H1 (cell line): ENCODE results near the gene B9D2. TPM values are rescaled to one million over a fixed set of nuclear protein-coding genes. Genes with fewer than 3 reads are reported as not detected.

Experiments used
- CTCF ChIA-PET: fragments of 300-600 bp; sonication (Branson Sonifier 250); formaldehyde crosslinking; loops from one replicate; lab custom pipeline; 2021; ENCODE audit not compliant: partially characterized antibody; lab: Charles Lee
- POLR2A ChIA-PET: fragments of 300-600 bp; sonication (Branson Sonifier 250); formaldehyde crosslinking; loops from one replicate; lab custom pipeline; 2021; ENCODE audit warnings: inconsistent platforms; ENCODE audit not compliant: partially characterized antibody; lab: Charles Lee
- DNase-seq, 2 experiments: peaks; one replicate each; pipeline versions ENCODE4 v3.0.0 to v3.0.0-alpha.2; 2010 to 2022; ENCODE audit warnings: low spot score in 2 of 2, low read depth in 1 of 2, mixed read lengths in 1 of 2
- FAIRE-seq: peaks from 2 replicates; lab custom pipeline; 2011; peaks lifted over from hg19 to GRCh38; lab: Jason Lieb, UNC
- H2AFZ ChIP-seq: 2 replicates; pipeline ENCODE4 v1.8.1; 2012; ENCODE audit warnings: low read length, inconsistent platforms
- H2AK5ac ChIP-seq: 2 replicates; pipeline ENCODE4 v1.6.1; 2013; ENCODE audit warnings: low read depth, low read length
- H2BK120ac ChIP-seq: replicated peaks from 2 replicates; pipeline ENCODE3; 2013; ENCODE audit warnings: low read depth, low read length, inconsistent platforms
- H2BK12ac ChIP-seq: 2 replicates; pipeline ENCODE4 v1.6.1; 2013; ENCODE audit warnings: low read depth, low read length
- H2BK15ac ChIP-seq: 2 replicates; pipeline ENCODE4 v1.6.1; 2013; ENCODE audit warnings: low read length
- H2BK20ac ChIP-seq: 2 replicates; pipeline ENCODE4 v1.6.1; 2013; ENCODE audit warnings: low read length
- H2BK5ac ChIP-seq: 2 replicates; pipeline ENCODE4 v1.6.1; 2013; ENCODE audit warnings: low read depth, low read length
- H3K14ac ChIP-seq: 2 replicates; pipeline ENCODE4 v1.6.1; 2013; ENCODE audit warnings: inconsistent platforms; ENCODE audit not compliant: insufficient read length
- H3K18ac ChIP-seq: 2 replicates; pipeline ENCODE4 v1.6.1; 2013; ENCODE audit warnings: low read length; ENCODE audit errors: extremely low read depth
- H3K23ac ChIP-seq: 2 replicates; pipeline ENCODE4 v1.6.1; 2013; ENCODE audit warnings: inconsistent platforms; ENCODE audit not compliant: insufficient read length
- H3K23me2 ChIP-seq: 2 replicates; pipeline ENCODE4 v1.6.1; 2013; ENCODE audit warnings: low read depth, low read length
- H3K27ac ChIP-seq: 2 replicates; pipeline ENCODE4 v1.6.1; 2011; ENCODE audit warnings: low read depth, low read length, inconsistent platforms
- H3K27me3 ChIP-seq, 4 experiments: replicated peaks in 1 of 4; 1 replicate in 1 of 4; 2 replicates in 3 of 4; pipeline versions ENCODE4 v1.6.1 to v1.8.1; 2011 to 2013; ENCODE audit warnings: low read length in 3 of 4, mild to moderate bottlenecking in 3 of 4, inconsistent platforms in 2 of 4, mixed read lengths in 2 of 4, moderate library complexity in 1 of 4; ENCODE audit not compliant: control insufficient read depth in 3 of 4, insufficient read depth in 3 of 4; ENCODE audit errors: extremely low read depth in 1 of 4
- H3K36me3 ChIP-seq, 4 experiments: 2 replicates each; pipeline versions ENCODE4 v1.6.1 to v1.8.1; 2011 to 2013; ENCODE audit warnings: mild to moderate bottlenecking in 4 of 4, low read length in 3 of 4, moderate library complexity in 2 of 4, control low read depth in 1 of 4, inconsistent platforms in 1 of 4; ENCODE audit not compliant: insufficient read depth in 4 of 4, control insufficient read depth in 2 of 4
- H3K4ac ChIP-seq: replicated peaks from 2 replicates; pipeline ENCODE3; 2013; ENCODE audit warnings: low read length, low read depth, mixed read lengths, inconsistent platforms; ENCODE audit not compliant: insufficient read length
- H3K4me1 ChIP-seq, 4 experiments: replicated peaks in 1 of 4; 1 replicate in 1 of 4; 2 replicates in 3 of 4; pipeline versions ENCODE4 v1.6.1 to v1.8.1; 2011 to 2013; ENCODE audit warnings: low read length in 3 of 4, inconsistent platforms in 2 of 4, mixed read lengths in 1 of 4; ENCODE audit not compliant: insufficient read depth in 4 of 4, control insufficient read depth in 3 of 4
- H3K4me2 ChIP-seq, 2 experiments: 2 replicates each; pipeline versions ENCODE4 v1.6.1 to v1.8.1; 2011 to 2013; ENCODE audit warnings: low read depth in 2 of 2, low read length in 2 of 2, control low read depth in 1 of 2, inconsistent platforms in 1 of 2, mild to moderate bottlenecking in 1 of 2; ENCODE audit not compliant: insufficient read depth in 1 of 2
- H3K4me3 ChIP-seq, 4 experiments: fragments of 200-600, 300-600 bp in 1 of 4; sonication (generic), shearing (Covaris generic), sonication (Bioruptor Twin) in 1 of 4; 2 replicates each; pipeline versions ENCODE4 v1.5.1 to v1.8.1; 2011 to 2016; ENCODE audit warnings: low read length in 4 of 4, low read depth in 3 of 4, control low read depth in 2 of 4, inconsistent platforms in 2 of 4, mild to moderate bottlenecking in 2 of 4, mixed read lengths in 1 of 4, moderate library complexity in 1 of 4; ENCODE audit not compliant: insufficient read depth in 2 of 4; ENCODE audit errors: extremely low read depth in 1 of 4
- H3K56ac ChIP-seq: replicated peaks from 2 replicates; pipeline ENCODE3; 2013; ENCODE audit warnings: low read depth, mild to moderate bottlenecking, mixed read lengths, low read length, inconsistent platforms; ENCODE audit not compliant: insufficient read length
- H3K79me1 ChIP-seq: 2 replicates; pipeline ENCODE4 v1.6.1; 2013; ENCODE audit warnings: low read depth, low read length, control low read depth
- H3K79me2 ChIP-seq, 2 experiments: 2 replicates each; pipeline versions ENCODE4 v1.6.1 to v1.8.1; 2012 to 2013; ENCODE audit warnings: low read length in 2 of 2, mild to moderate bottlenecking in 2 of 2, inconsistent platforms in 1 of 2; ENCODE audit not compliant: insufficient read depth in 2 of 2, control insufficient read depth in 1 of 2
- H3K9ac ChIP-seq, 4 experiments: replicated peaks in 1 of 4; 1 replicate in 1 of 4; 2 replicates in 3 of 4; pipeline versions ENCODE4 v1.6.1 to v1.8.1; 2011 to 2013; ENCODE audit warnings: low read depth in 3 of 4, low read length in 3 of 4, control low read depth in 2 of 4, mild to moderate bottlenecking in 2 of 4, moderate library complexity in 2 of 4, inconsistent platforms in 1 of 4; ENCODE audit errors: extremely low read depth in 1 of 4
- H3K9me3 ChIP-seq, 2 experiments: 2 replicates each; pipeline versions ENCODE4 v1.6.1 to v1.8.1; 2012 to 2013; ENCODE audit warnings: mild to moderate bottlenecking in 2 of 2, moderate library complexity in 2 of 2, control low read depth in 1 of 2, inconsistent platforms in 1 of 2, low read depth in 1 of 2, low read length in 1 of 2, mixed read lengths in 1 of 2; ENCODE audit not compliant: insufficient read depth in 2 of 2
- H4K20me1 ChIP-seq, 2 experiments: replicated peaks in 1 of 2; 2 replicates each; pipeline versions ENCODE3 to v1.8.1; 2011 to 2013; ENCODE audit warnings: inconsistent platforms in 2 of 2, low read length in 2 of 2, mild to moderate bottlenecking in 1 of 2; ENCODE audit not compliant: insufficient read depth in 2 of 2, control insufficient read depth in 1 of 2
- H4K5ac ChIP-seq: 2 replicates; pipeline ENCODE4 v1.6.1; 2013; ENCODE audit warnings: low read length, low read depth, mixed read lengths, inconsistent platforms; ENCODE audit not compliant: insufficient read length
- H4K8ac ChIP-seq: 2 replicates; pipeline ENCODE4 v1.8.0; 2013; ENCODE audit warnings: mild to moderate bottlenecking, moderate library complexity, low read length, inconsistent platforms; ENCODE audit not compliant: insufficient read depth; ENCODE audit errors: extremely low read depth
- H4K91ac ChIP-seq: replicated peaks from 2 replicates; pipeline ENCODE3; 2013; ENCODE audit warnings: low read length, mixed read lengths, inconsistent platforms; ENCODE audit not compliant: insufficient read length
- ASH2L ChIP-seq: fragments of 200-600, 300-600 bp; sonication (generic); IDR thresholded peaks from one replicate; pipeline ENCODE4 v1.7.1; 2017; ENCODE audit warnings: low read length
- BCL11A ChIP-seq, 2 experiments: IDR thresholded peaks; one replicate each; pipeline ENCODE4 v1.6.1; 2011; ENCODE audit warnings: low read depth in 2 of 2, low read length in 2 of 2, mild to moderate bottlenecking in 2 of 2
- EGR1 ChIP-seq: IDR thresholded peaks from 2 replicates; pipeline ENCODE4 v1.6.1; 2011; ENCODE audit warnings: low read depth, low read length, borderline replicate concordance
- HDAC2 ChIP-seq, 2 experiments: fragments of 300-600 bp in 1 of 2; sonication (generic) in 1 of 2; IDR thresholded peaks; 2 replicates each; pipeline ENCODE4 v1.6.1; 2011 to 2012; ENCODE audit warnings: low read depth in 2 of 2, low read length in 2 of 2, mild to moderate bottlenecking in 2 of 2, moderate library complexity in 2 of 2, borderline replicate concordance in 1 of 2, inconsistent platforms in 1 of 2
- KDM4A ChIP-seq: IDR thresholded peaks from one replicate; pipeline ENCODE4 v1.7.1; 2012; ENCODE audit warnings: low read depth, mild to moderate bottlenecking, moderate library complexity, low read length, inconsistent platforms; ENCODE audit not compliant: severe bottlenecking
- NANOG ChIP-seq: IDR thresholded peaks from 2 replicates; pipeline ENCODE4 v1.6.1; 2011; ENCODE audit warnings: low read length, low read depth, mild to moderate bottlenecking, inconsistent platforms; ENCODE audit not compliant: insufficient read depth, poor library complexity, severe bottlenecking
- POU5F1 ChIP-seq: IDR thresholded peaks from 2 replicates; pipeline ENCODE4 v1.6.1; 2011; ENCODE audit warnings: low read depth, mild to moderate bottlenecking, low read length, moderate library complexity
- RBBP5 ChIP-seq: IDR thresholded peaks from 2 replicates; pipeline ENCODE4 v1.7.1; 2012; ENCODE audit warnings: low read depth, mild to moderate bottlenecking, inconsistent platforms, low read length, moderate library complexity, borderline replicate concordance
- SAP30 ChIP-seq: fragments of 300-600 bp; sonication (generic); IDR thresholded peaks from 2 replicates; pipeline ENCODE4 v1.7.1; 2012; ENCODE audit warnings: low read length, moderate library complexity, mild to moderate bottlenecking, inconsistent platforms; ENCODE audit not compliant: insufficient read depth, insufficient replicate concordance
- SIN3A ChIP-seq, 2 experiments: IDR thresholded peaks in 1 of 2; conservative IDR thresholded peaks in 1 of 2; 2 replicates each; pipeline ENCODE4 v1.6.1; 2011 to 2012; ENCODE audit warnings: low read length in 2 of 2, improper control_type of control experiment in 1 of 2, low read depth in 1 of 2, mild to moderate bottlenecking in 1 of 2
- SRF ChIP-seq: IDR thresholded peaks from 2 replicates; pipeline ENCODE4 v1.6.1; 2011; ENCODE audit warnings: mild to moderate bottlenecking, low read depth, low read length, moderate library complexity
- ZNF274 ChIP-seq: IDR thresholded peaks from 2 replicates; pipeline ENCODE4 v1.7.0; 2012; ENCODE audit warnings: low read length, borderline replicate concordance; ENCODE audit errors: extremely low read depth
- WGBS, 2 experiments: shearing (Covaris generic) in 1 of 2; methylation state at CpG; one replicate each; pipeline versions ENCODE4 v1.1.6 to v1.1.7; 2013 to 2015; ENCODE audit warnings: low lambda C conversion rate in 2 of 2, mixed read lengths in 2 of 2, inconsistent platforms in 1 of 2, low coverage in 1 of 2, missing lambda C conversion rate in 1 of 2; ENCODE audit not compliant: insufficient replicate concordance in 2 of 2, insufficient coverage in 1 of 2, insufficient read length in 1 of 2; ENCODE audit errors: extremely low coverage in 1 of 2, missing lambda C conversion rate in 1 of 2; 5-methylcytosine and 5-hydroxymethylcytosine counted together
- polyA plus RNA-seq, 7 experiments: library from polyadenylated mRNA; depleted of rRNA in 3 of 7; stranded (reverse) in 5 of 7; unstranded in 2 of 7; fragments of >200 nt in 5 of 7; fragments of 200-250 nt in 2 of 7; gene quantifications; 1 replicate in 5 of 7; 2 replicates in 1 of 7; 4 replicates in 1 of 7; pipeline versions ENCODE4 v1.2.1 to v1.2.3, GENCODE V29; 2011 to 2013; ENCODE audit warnings: missing spikeins in 2 of 7, mixed read lengths in 2 of 7
- total RNA-seq: library from RNA; stranded (reverse); fragmentation: NEBNext Ultra II Directional; extraction: Animal tissue kit (Norgen Biotek cat#: 25700); gene quantifications from 2 replicates; pipeline ENCODE4 v1.2.1, GENCODE V29; 2021

Gene B9D2
- total and polyA plus RNA-seq, 2 of the 8 experiments (the other 6 are each of a cell fraction or from before 2014, with no cell fraction given): 4.9 to 6.3 TPM

- peaks cover 3 to 15% of the 10 kb centered on the region in 2 experiments for H4K20me1 ChIP-seq
- no peak overlapping the region for H3K18ac ChIP-seq
- H3K79me2 ChIP-seq: peaks cover 0 to 8% of the 10 kb centered on the region in 2 experiments; a peak in 2 of 4 replicates
- peaks cover 0 to 4% (median 0%) of the 10 kb centered on the region in 4 experiments; a peak in 4 of 7 replicates for H3K4me1 ChIP-seq
- H2BK5ac ChIP-seq: no peak overlapping the region
- H3K79me1 ChIP-seq: peaks cover 5% of the 10 kb centered on the region
- H3K23me2 ChIP-seq: no peaks in the 10 kb centered on the region
- H4K5ac ChIP-seq: no peak overlapping the region
- ChIA-PET CTCF (no interaction called here), POLR2A (interaction anchor here (1.2 to 12.6 kb wide), 3 partner anchors 8 to 36 kb away, joined by 3 to 137 read pairs (median 3); partner anchors contain the start of gene CCDC97)
- H3K9me3 ChIP-seq: peaks cover 0 to 3% of the 10 kb centered on the region in 2 experiments; a peak in 1 of 4 replicates
- peaks cover 15 to 36% (median 22%) of the 10 kb centered on the region in 4 experiments; a peak in 7 of 8 replicates for H3K36me3 ChIP-seq
- FAIRE-seq (no peak), DNase-seq (no peak)
- H2BK20ac ChIP-seq: no peak overlapping the region
- no peak overlapping the region for H3K4me2 ChIP-seq
- no peak overlapping the region for H3K9ac ChIP-seq
- no peak overlapping the region for H4K8ac ChIP-seq
- no peaks in the 10 kb centered on the region for H3K27me3 ChIP-seq
- no peak overlapping the region for H3K56ac ChIP-seq
- H2AFZ ChIP-seq: no peak overlapping the region
- H4K91ac ChIP-seq: no peak overlapping the region
- H2BK120ac ChIP-seq: no peak overlapping the region
- H2AK5ac ChIP-seq: no peak overlapping the region
- H3K4me3 ChIP-seq: no peak overlapping the region
- H2BK12ac ChIP-seq: no peak overlapping the region
- H3K4ac ChIP-seq: no peak overlapping the region
- H3K27ac ChIP-seq: no peak overlapping the region
- H2BK15ac ChIP-seq: no peak overlapping the region
- no peak overlapping the region for H3K14ac ChIP-seq
- H3K23ac ChIP-seq: no peak overlapping the region
- 96% methylated on average over 18 of the region's 24 CpGs; no CpG with 5 or more reads in 1 of the 2 experiments for WGBS, 2 experiments
- TF ChIP-seq SIN3A (conservative IDR thresholded peaks at IDR 0.05 in 1 of 2, IDR thresholded peaks at IDR 0.05 in 1 of 2; ENCODE audit: low read depth in 1 of 2, low read length in 2 of 2) (no peak), RBBP5 (no peak), EGR1 (no peak), SAP30 (no peak), HDAC2 (IDR thresholded peaks at IDR 0.05; ENCODE audit: borderline replicate concordance in 1 of 2, low read depth in 2 of 2, low read length in 2 of 2) (no peak), SRF (no peak), ZNF274 (no peak), NANOG (no peak), ASH2L (no peak), BCL11A (IDR thresholded peaks at IDR 0.05; ENCODE audit: low read depth in 2 of 2, low read length in 2 of 2) (no peak), KDM4A (no peak), POU5F1 (no peak)
Observed at GRCh38 chr19:41316306-41316920, 47.5 kb downstream of the B9D2 start.
